IPS DF 6.9 (cell line): ENCODE measurements around the gene SUN1.

Source experiments
- DNase-seq: peaks from one replicate; pipeline ENCODE4 v3.0.0-alpha.2; 2013; ENCODE audit warnings: low read depth, low spot score
- H3K27ac ChIP-seq: one replicate; pipeline ENCODE4 v1.5.1; 2013; ENCODE audit warnings: low read length, control low read depth
- H3K27me3 ChIP-seq: 2 replicates; pipeline ENCODE4 v1.6.1; 2013; ENCODE audit warnings: mild to moderate bottlenecking, low read length; ENCODE audit not compliant: control insufficient read depth, insufficient read depth
- H3K36me3 ChIP-seq: 2 replicates; pipeline ENCODE4 v1.6.1; 2013; ENCODE audit warnings: low read length; ENCODE audit not compliant: control insufficient read depth, insufficient read depth
- H3K4me1 ChIP-seq: 2 replicates; pipeline ENCODE4 v1.6.1; 2013; ENCODE audit warnings: low read length; ENCODE audit not compliant: control insufficient read depth, insufficient read depth
- H3K4me3 ChIP-seq: 2 replicates; pipeline ENCODE4 v1.5.1; 2013; ENCODE audit warnings: mild to moderate bottlenecking, low read length
- H3K9me3 ChIP-seq: 2 replicates; pipeline ENCODE4 v1.6.1; 2013; ENCODE audit warnings: low read length, inconsistent platforms; ENCODE audit not compliant: control insufficient read depth, insufficient read depth
- WGBS: extraction: QIAGEN DNeasy Blood & Tissue Kit; methylation state at CpG from one replicate; pipeline ENCODE4 v1.1.7; 2013; ENCODE audit warnings: mixed read lengths, missing lambda C conversion rate; ENCODE audit not compliant: insufficient read length, insufficient coverage; 5-methylcytosine and 5-hydroxymethylcytosine counted together

Gene SUN1

DNA sequence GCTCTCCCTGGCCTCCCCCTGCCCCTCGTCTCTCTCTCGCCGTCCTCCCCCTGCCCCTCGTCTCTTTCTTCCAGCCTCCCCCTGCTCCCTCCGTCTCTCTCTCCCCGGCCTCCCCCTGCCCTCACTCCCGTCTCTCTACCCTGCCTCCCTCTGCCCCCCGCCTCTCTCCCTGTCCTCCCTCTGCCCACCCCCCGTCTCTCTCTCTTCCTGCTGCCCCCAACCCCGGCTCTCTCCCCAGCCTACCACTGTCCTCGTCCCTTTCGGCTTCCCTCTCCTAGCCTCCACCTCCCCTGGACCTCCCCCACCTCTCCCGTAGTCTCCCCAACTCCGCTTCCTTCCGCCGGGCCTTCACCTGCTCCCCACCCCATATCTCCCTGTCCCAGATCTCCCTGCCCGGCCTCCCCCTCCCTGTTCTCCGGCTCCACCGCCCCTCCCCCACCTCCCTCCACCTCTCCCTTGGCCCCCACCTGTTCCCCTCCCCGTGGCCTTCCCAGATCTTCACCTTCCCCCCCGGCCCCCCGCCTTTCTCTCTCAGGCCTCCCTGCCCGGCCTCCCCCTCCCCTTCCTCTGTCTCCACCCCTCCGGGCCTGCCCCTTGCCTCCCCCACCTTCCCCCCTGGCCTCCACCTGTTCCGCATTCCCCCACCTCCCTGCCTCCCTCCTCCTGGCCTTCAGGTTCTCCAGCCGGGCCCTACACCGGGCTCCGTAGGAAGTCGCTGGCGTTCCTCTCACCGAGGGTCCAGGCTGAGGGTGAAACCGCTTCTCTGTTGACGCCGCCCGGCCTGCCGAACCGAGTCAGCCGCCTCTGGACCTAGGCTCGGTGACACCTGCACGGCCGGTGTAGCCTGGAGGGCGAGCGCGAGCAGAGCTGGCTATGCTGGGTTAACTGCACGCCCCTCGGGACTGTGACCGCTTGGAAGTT lies 45.3 kb downstream of the SUN1 start:
- H3K9me3 ChIP-seq: no peaks in the 10 kb centered on the region
- no peak for DNase-seq
- peak overlapping the region; percentile 64; the same call in 1 of the 2 replicates for H3K4me3 ChIP-seq
- H3K27me3 ChIP-seq: no peaks in the 10 kb centered on the region
- WGBS: no CpG with 5 or more reads among the region's 47 CpGs
- H3K27ac ChIP-seq: no peak overlapping the region
- peaks cover 7% of the 10 kb centered on the region; the same call in 1 of the 2 replicates for H3K36me3 ChIP-seq
- H3K4me1 ChIP-seq: 0 out of 2 replicates have a peak, but pooled peaks cover 3% of the 10 kb centered on the region

DNA sequence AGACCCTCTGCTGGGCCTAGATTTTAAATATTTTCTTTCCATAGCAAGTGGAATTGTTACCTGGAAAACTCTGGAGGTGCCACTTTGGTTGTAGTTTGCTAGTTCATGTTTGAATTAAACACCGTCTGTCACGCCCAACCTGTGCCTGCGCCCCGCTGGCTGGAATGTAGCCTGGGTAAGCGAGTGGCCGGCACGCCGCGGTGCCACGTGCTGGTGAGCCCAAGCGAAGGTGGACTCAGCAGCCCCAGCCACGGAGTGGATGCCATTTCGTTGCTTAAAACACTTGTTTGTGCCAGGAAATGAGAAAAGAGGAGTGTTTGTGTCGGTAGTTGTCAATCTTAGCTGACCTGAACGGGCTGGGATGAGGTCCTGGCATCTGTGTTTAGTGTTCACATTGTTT lies 46.8 kb downstream of the SUN1 start:
- H3K36me3 ChIP-seq: peaks cover 7% of the 10 kb centered on the region; the same call in 1 of the 2 replicates
- no CpG with 5 or more reads among the region's 15 CpGs for WGBS
- 0 out of 2 replicates have a peak, but pooled peaks cover 3% of the 10 kb centered on the region for H3K4me1 ChIP-seq
- DNase-seq: no peak
- H3K27me3 ChIP-seq: no peaks in the 10 kb centered on the region
- no peak overlapping the region for H3K4me3 ChIP-seq
- no peaks in the 10 kb centered on the region for H3K9me3 ChIP-seq
- no peak overlapping the region for H3K27ac ChIP-seq

DNA sequence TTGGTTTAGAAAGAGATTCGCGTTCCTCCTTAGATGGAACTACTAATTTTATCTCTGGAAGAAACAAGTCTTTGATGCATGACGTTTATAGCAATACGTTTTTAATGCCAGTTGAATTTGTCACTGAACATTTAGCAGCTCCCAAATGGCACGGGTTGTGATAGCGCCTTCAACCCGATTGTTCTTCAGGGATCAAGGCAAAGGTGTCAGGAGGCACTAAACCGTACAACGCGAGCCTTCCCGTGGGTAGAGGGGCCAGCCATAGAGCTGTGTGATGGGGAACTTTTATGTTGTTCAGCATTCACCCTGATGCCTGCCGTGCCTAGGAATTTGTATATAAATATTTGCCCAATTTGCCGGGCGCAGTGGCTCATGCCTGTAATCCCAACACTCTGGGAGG lies 47.4 kb downstream of the SUN1 start:
- Histone ChIP-seq H3K27ac (no peak overlapping the region), H3K4me1 (0 out of 2 replicates have a peak, but pooled peaks cover 3% of the 10 kb centered on the region), H3K9me3 (no peaks in the 10 kb centered on the region), H3K27me3 (no peaks in the 10 kb centered on the region), H3K4me3 (no peak overlapping the region), H3K36me3 (peaks cover 7% of the 10 kb centered on the region; the same call in 1 of the 2 replicates)
- DNase-seq: no peak
- no CpG with 5 or more reads among the region's 14 CpGs for WGBS

- Histone ChIP-seq H3K36me3 (peaks cover 8% of the 10 kb centered on the region; the same call in 1 of the 2 replicates), H3K4me1 (0 out of 2 replicates have a peak, but pooled peaks cover 2% of the 10 kb centered on the region), H3K9me3 (no peaks in the 10 kb centered on the region), H3K4me3 (no peak overlapping the region), H3K27me3 (no peaks in the 10 kb centered on the region), H3K27ac (no peak overlapping the region)
- no CpG with 5 or more reads among the region's 15 CpGs for WGBS
- no peak for DNase-seq
These were observed 48.2 kb downstream of the SUN1 start for GRCh38 chr7:880450-880849.

GRCh38 chr7:881441-882234 lies 49.4 kb downstream of the SUN1 start:
- Histone ChIP-seq H3K4me3 (no peak overlapping the region), H3K27me3 (no peaks in the 10 kb centered on the region), H3K27ac (no peak overlapping the region), H3K36me3 (peaks cover 14% of the 10 kb centered on the region), H3K4me1 (no peaks in the 10 kb centered on the region), H3K9me3 (no peaks in the 10 kb centered on the region)
- no peak for DNase-seq
- no CpG with 5 or more reads among the region's 20 CpGs for WGBS

DNA sequence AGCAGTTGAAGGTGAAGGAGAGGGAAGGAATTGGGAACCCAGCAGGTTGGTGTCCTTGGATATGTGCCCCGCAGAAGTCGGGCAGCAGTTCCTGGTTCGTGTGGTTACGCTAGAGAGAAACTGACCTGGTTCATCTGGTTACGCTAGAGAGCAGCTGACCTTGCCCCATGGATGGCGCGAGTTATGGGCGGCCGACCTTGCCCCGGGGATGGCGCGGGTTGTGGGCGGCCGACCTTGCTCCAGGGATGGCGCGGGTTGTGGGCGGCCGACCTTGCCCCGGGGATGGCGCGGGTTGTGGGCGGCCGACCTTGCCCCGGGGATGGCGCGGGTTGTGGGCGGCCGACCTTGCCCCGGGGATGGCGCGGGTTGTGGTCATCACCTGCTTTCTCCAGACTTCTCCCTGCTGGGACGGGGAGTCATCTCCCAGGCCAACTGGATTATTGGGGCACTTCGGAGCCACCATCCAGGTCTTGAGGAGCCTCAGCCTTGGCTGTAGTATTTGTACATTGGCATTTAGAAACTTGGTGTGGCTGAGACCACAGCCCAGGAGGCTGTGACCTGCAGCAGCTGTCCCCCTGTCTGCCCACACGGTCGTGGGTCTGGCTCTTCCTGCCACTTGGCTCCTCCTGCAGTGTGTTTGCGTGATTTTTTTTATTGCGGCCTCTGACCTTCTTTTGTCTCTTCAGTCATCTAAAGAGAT lies 50.2 kb downstream of the SUN1 start:
- no CpG with 5 or more reads among the region's 37 CpGs for WGBS
- no peaks in the 10 kb centered on the region for H3K9me3 ChIP-seq
- peaks cover 22% of the 10 kb centered on the region for H3K36me3 ChIP-seq
- no peaks in the 10 kb centered on the region for H3K27me3 ChIP-seq
- no peak for DNase-seq
- H3K4me1 ChIP-seq: no peaks in the 10 kb centered on the region
- H3K4me3 ChIP-seq: no peak overlapping the region
- no peak overlapping the region for H3K27ac ChIP-seq

DNA sequence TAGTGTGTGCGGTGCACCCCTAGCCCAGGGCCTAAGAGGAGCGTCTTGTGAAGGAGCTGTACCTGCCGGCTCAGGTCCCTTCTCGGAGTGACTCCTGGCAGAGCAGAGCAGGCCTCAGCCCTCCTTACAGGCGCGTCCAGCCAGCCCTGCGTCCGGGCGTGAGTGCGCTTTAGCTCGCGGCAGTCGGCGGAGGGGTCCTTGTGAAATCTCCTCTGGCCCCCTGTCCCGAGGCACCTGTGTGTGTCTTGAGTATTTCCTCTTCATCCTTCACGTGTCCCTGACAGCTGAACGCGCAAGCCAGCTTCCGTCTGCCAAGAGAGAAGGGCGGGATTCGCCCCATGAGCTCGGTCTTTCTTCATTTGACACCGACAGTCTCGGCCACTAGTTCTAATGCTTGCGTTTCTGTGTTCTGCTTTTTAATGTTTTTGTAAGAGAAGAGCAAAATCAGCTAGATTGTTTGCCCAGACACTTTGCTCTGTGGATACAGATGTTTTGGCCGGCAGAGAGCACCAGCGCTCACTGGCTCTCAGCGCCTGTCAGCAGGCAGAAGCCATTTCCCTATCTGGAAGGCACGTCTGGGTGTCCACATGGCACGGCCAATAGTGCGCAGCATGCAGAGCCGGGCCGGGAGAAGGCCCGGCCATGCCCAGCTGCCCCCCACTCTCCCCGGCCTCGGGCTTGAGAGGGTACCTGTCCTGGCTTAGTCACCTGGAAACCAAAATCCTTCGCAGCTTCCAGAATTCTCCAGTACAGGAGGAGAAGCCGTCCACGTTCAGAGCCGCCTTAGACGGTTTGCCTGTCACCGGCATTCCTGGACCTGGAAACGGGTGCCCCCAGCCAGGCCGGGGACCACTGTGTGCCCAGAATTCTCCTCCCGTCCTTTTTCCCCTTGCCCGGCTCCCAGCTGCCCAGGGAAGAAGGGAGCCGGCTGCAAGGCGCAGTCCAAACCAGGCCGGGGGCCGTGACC lies 51.1 kb downstream of the SUN1 start:
- H3K4me3 ChIP-seq: no peak overlapping the region
- no peak overlapping the region for H3K27ac ChIP-seq
- H3K9me3 ChIP-seq: no peaks in the 10 kb centered on the region
- no peaks in the 10 kb centered on the region for H3K27me3 ChIP-seq
- peaks cover 2% of the 10 kb centered on the region; the same call in 1 of the 2 replicates for H3K4me1 ChIP-seq
- peaks cover 31% of the 10 kb centered on the region for H3K36me3 ChIP-seq
- WGBS: no CpG with 5 or more reads among the region's 50 CpGs
- DNase-seq: no peak

DNA sequence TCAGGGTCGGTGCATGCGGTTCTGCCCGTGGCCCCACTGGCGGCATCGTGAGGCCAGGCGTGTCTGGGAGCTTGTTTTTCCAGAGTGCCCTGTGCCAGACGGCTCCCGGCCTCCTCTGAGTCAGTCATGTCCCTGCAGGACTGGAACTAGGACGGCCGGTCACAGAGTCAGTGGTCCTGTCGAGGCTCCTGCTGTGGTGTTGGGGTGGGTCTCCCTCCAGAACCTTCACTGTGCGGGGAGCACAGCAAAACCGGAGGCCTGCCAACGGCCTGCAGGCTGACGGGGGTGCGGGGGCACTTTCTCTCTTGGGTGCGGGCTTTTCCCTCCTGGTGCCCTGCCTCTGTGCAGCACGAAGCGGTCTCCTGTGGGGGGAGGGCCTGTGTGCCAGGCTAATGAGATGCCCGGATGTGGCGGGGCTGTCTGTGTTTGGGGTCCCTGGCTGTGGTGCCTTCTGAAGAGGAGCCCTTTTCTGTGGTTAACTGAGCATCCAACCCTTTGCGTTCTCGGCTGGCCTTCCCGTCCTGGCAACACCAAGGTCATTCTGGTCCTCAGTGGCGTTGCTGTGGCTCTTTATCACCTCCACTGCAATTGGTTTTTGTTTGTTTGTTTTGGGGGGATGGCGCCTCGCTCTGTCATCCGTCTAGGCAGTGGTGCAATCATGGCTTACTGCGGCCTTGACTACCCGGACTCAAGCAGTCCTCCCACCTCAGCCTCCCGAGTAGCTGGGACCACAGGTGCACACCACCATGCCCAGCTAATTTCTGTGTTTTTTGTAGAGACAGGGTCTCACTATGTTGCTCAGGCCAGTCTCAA lies 52.1 kb downstream of the SUN1 start:
- H3K27me3 ChIP-seq: no peaks in the 10 kb centered on the region
- peaks cover 2% of the 10 kb centered on the region; the same call in 1 of the 2 replicates for H3K4me1 ChIP-seq
- H3K27ac ChIP-seq: no peak overlapping the region
- peaks cover 32% of the 10 kb centered on the region for H3K36me3 ChIP-seq
- no peak for DNase-seq
- H3K4me3 ChIP-seq: no peak overlapping the region
- H3K9me3 ChIP-seq: no peaks in the 10 kb centered on the region
- WGBS: no CpG with 5 or more reads among the region's 31 CpGs
